COLO829 (cell line): Measurements from ENCODE around the gene ASAP3.
"Not testable (repeated sequence)": the region's sequence is repeated elsewhere in the genome, so short reads cannot be mapped to it uniquely, and the experiment has no call there.

Experiments
- DNase-seq: peaks from one replicate; pipeline ENCODE4 v3.0.0; 2012; ENCODE audit warnings: low spot score

Gene ASAP3

GRCh38 chr1:23514111-23514679, 30.2 kb upstream of the ASAP3 start:
- no peak for DNase-seq

- DNase-seq = no peak
Measured at GRCh38 chr1:23509896-23510295, 25.9 kb upstream of the ASAP3 start.

DNA sequence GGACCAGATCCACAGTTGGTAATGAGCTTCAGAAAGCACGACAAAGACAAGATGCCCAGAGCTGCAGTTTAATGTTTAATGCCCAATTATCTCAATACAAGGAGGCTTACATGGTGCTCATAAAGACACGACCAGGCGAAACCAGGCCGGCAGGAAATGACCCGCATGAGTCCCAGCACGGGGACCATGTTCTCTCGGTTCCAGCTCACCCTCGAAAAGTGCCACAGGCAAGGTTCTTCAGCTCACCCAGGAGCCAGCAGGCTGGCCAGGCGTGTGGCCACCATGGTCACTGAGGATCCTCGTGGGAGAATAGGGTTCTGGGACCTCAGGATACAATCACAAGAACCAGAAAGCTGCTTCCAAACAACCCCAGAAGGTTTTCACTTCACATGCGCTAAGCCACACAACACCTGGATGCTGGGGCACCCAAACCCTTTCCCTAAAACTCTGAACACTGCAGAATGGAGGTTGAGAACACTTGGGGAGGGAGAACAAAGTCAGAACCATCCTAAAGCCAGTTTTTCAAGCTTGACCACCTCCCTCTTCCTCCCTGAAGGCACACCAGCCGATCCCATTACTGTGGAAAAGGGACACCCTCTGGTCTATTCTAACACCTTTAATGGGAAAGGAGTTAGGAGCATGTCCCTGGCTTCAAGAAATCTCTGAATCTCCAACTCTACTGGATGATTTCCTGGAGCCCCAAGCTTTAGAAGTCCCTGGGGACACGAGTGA, 22.6 kb upstream of the ASAP3 start:
- DNase-seq = no peak

DNA sequence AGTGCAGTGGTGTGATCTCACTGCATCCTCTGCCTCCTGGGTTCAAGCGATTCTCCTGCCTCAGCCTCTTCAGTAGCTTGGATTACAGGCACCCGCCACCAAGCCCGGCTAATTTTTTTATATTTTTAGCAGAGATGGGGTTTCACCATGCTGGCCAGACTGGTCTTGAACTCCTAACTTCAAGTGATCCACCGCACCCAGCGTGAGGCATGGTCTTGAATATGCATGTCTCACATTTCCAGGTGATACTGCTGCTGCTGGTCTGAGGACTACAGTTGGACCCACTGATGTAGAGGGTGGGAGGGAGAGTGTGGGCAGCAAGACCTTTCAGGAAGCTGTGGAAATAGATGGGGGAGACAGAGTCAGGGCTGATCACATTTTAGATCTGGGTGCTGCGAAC, 21.9 kb upstream of the ASAP3 start:
- DNase-seq = no peak

DNA sequence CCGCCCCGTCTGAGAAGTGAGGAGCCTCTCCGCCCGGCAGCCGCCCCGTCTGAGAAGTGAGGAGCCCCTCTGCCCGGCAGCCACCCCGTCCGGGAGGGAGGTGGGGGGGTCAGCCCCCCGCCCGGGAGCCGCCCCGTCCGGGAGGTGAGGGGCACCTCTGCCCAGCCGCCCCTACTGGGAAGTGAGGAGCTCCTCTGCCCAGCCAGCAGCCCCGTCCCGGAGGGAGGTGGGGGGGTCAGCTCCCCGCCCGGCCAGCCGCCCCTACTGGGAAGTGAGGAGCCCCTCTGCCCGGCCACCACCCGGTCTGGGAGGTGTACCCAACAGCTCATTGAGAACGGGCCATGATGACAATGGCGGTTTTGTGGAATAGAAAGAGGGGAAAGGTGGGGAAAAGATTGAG, 20.2 kb upstream of the ASAP3 start:
- DNase-seq = not testable (repeated sequence)

DNA sequence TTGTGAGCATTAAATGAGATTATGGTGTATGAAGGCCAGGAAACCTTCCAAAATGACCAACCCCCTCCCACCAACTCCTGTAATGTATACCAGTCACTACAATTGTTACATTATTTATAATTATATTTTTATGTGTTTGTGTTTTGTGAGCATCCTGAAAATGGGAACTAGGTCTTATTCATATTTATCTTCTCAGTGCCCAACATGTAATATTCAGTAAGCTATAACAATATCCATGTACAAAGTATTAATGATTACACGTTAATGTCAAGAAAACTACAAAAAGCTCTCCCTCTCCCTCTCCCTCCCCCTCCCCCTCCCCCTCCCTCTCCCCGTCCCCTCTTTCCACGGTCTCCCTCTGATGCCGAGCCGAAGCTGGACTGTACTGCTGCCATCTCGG, 19.0 kb upstream of the ASAP3 start:
- no peak for DNase-seq

DNA sequence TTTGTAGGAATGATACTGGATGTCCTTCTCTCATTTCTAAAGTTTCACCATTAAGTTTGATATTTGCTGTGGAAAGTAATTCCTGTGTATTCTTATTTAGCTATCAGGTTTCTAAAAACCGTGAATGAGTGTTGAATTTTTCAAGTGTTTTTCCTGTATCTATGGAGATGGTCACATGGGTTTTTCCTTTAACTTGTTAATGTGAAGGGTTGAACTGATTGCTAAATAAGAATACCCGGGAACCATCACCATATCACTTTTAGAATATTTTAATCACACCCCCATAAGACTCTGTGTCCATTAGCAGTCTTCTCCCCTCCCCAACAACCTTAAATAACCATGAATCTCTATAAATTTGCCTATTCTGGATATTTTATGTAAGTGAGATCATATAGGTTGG, 16.5 kb upstream of the ASAP3 start:
- DNase-seq = no peak

DNA sequence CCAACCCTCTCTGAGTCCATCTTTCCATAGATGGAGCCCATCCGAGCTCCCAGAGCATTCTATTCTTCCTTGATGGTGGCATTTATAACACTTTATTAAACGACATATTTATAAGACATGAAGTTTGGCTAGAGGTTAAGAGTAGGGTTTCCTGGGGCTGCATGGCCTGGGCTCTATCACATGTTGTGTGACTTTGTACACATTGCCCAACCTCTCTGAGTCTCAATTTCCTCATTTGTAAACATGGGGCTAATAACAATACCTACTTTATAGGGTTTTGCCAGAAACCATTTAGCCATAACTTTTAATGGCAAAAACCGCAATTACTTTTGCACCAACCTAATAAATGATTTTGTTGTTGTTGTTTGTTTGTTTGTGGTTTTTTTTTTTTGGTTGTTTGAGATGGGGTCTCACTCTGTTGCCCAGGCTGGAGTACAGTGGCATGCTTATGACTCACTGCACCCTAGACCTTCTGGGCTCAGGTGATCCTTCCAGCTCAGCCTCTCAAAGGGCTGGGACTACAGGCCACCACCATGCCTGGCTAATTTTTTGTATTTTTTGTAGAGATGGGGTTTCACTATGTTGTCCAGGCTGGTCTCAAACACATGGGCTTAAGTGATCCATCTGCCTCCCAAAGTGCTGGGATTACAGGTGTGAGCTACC, 13.9 kb upstream of the ASAP3 start:
- DNase-seq = no peak

GRCh38 chr1:23496490-23497181, 12.7 kb upstream of the ASAP3 start:
- no peak for DNase-seq

GRCh38 chr1:23494836-23495235, 10.9 kb upstream of the ASAP3 start:
- DNase-seq = not testable (repeated sequence)

- not testable (repeated sequence) for DNase-seq
Measured at GRCh38 chr1:23492776-23493175, 8.8 kb upstream of the ASAP3 start.

GRCh38 chr1:23492132-23492720, 8.2 kb upstream of the ASAP3 start:
- DNase-seq = no peak

GRCh38 chr1:23489842-23490241, 5.9 kb upstream of the ASAP3 start:
- no peak for DNase-seq

- DNase-seq = no peak
Measured at GRCh38 chr1:23485002-23485332, 988 bp upstream of the ASAP3 start.

DNA sequence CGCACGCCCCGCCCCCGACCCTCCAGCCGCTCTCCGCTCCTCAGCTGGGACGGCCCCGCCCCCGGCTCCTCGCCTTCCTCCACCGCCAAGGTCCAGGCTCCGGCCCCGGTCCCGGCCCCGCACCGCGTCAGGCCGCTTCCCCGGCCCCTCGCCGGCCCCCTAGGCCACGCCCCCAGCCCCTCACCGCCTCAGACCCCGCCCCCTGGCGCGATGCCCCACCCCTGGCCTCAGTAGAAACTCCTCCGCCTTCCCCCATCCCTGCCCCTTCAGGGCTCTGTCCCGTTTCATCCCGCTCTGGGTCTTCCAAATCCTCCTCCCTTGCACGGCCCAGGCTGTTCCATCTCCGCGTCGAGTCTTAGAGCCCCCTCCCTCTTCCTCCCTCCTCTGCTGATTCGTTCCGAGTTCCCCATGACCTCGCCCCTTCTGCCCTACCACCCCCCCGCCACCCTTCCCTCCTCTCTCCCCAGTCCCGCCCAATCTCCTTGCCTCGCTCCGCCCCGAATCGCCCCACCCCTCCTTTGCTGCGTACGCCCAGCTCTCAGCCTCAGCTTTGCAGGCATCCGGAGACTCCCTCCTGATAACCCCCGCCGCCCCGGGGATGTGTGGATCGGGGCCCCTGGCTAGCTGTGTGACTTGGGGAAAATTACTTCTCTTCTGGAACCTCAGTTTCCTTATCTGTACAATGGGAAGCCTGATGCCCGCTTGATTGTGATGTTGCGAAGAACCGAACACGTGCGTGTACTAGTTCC, 448 bp upstream of the ASAP3 start:
- peak; percentile 81 for DNase-seq

DNA sequence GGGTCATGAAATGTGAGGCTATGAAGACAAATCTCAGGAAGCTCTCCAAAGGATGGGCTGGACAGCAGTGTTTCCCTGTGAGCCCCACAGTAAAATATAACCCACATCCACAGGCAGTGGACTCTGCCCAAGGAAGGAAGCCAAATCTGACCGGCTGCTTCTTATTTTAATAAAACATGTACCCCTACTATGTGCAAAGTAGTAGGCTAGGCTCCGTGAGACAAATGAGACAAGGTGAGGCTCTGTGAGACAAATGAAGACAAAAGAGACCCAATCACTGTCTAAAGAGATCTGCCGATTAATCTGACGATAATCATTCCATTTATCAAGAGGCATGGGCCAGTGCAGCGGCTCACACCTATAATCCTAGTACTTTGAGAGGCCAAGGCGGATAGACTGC, 2.1 kb downstream of the ASAP3 start:
- DNase-seq = no peak

DNA sequence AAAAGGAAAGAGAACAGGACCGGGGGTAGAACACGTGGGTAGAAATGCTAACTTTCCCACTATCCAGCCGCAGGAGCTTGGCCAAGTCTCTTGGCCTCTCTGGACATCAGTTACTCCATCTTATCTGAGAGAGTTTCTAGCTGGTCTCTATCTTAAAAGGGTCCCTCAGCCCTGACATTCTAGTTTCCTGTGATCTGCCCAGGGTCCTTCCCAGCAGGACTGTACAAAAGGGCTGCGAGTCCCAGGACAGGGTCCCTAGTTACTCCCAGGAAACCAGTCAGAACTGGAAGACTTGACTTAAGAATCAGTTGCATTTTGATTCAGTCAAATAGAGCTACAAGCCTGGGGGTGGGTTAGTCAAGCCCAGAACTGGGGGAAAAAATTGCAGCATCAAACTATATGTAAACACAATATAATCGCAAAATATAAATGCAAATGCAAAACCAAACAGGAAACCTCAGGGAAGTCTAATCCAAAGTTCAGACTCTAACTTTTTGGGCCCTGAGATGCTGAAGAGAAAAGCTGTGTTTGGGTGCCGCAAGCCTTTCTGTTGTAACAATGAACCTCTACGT, 2.9 kb downstream of the ASAP3 start:
- DNase-seq = no peak

GRCh38 chr1:23480187-23481025, 3.6 kb downstream of the ASAP3 start:
- DNase-seq = no peak

- no peak for DNase-seq
Measured at GRCh38 chr1:23479666-23479941, 4.4 kb downstream of the ASAP3 start.

DNA sequence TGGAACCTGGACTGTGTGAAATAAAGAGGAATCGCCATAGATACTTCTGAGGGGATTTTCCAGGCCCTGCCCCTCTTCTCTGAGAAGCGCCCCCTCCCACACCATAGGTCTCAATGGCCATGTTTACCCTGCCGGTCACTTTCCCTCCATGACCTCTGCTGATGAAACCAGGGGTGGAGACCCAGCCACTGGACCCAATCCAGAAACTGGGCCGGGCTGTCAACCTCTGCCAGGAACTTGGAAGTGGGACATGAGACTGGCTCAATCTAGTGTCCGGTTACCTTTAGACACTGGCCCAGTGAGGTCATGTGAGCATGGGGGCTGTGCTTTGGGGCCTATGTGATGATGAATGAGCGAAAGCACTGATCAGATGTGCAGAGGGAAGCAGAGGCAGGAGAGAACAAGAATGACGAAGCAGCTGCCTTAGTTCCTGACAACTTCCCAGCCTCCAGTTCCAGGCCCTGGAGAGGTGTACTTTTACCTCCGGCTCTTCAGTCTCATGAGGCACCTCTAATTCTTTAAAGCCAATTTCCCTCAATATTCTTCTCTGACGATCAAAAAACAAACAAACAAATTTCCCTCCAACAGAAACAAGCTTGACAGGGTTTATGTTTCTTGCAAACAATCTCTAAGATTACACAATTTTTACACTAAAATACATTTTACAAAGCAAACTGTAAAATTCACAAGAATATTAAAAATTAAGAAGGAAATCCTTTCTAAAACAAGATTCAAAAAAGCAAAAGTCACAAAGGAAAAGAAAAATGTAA, 4.9 kb downstream of the ASAP3 start:
- DNase-seq = no peak
